Spleen (tissue), 11 donors: ENCODE results near the gene PON3. TPM values are rescaled to one million over a fixed set of nuclear protein-coding genes. Genes with fewer than 3 reads are reported as not detected.

Source experiments
- DNase-seq: peaks from one replicate; pipeline ENCODE4 v3.0.0-alpha.2; 2020
- H3K27ac ChIP-seq, 8 donors: fragments of 200-600 bp; sonication (generic) in 7 of 8; 1 replicate in 4 of 8; 2 replicates in 4 of 8; pipeline versions ENCODE4 v1.5.0 to v1.8.0; 2016 to 2021; ENCODE audit warnings: inconsistent platforms in 4 of 8, mild to moderate bottlenecking in 4 of 8, moderate library complexity in 1 of 8
- H3K27me3 ChIP-seq, 7 donors: fragments of 200-600 bp; sonication (generic) in 6 of 7; replicated peaks in 1 of 7; 1 replicate in 4 of 7; 2 replicates in 3 of 7; pipeline versions ENCODE4 v1.5.0 to v1.8.0; 2016 to 2021; ENCODE audit warnings: inconsistent platforms in 3 of 7, mild to moderate bottlenecking in 1 of 7
- H3K36me3 ChIP-seq, 6 donors: fragments of 200-600 bp; sonication (generic) in 5 of 6; 1 replicate in 4 of 6; 2 replicates in 2 of 6; pipeline versions ENCODE4 v1.5.0 to v1.8.0; 2016 to 2021; ENCODE audit warnings: inconsistent platforms in 2 of 6
- H3K4me1 ChIP-seq, 6 donors: fragments of 200-600 bp; sonication (generic) in 5 of 6; 1 replicate in 3 of 6; 2 replicates in 3 of 6; pipeline versions ENCODE4 v1.5.0 to v1.8.0; 2016 to 2021; ENCODE audit warnings: inconsistent platforms in 3 of 6
- H3K4me3 ChIP-seq, 8 donors: fragments of 200-600 bp; sonication (generic) in 7 of 8; 1 replicate in 4 of 8; 2 replicates in 4 of 8; pipeline versions ENCODE4 v1.5.0 to v1.8.0; 2016 to 2021; ENCODE audit warnings: inconsistent platforms in 4 of 8, mild to moderate bottlenecking in 4 of 8, moderate library complexity in 2 of 8
- H3K9me3 ChIP-seq, 8 donors: fragments of 200-600 bp; sonication (generic) in 7 of 8; 1 replicate in 4 of 8; 2 replicates in 4 of 8; pipeline versions ENCODE4 v1.5.0 to v1.8.0; 2016 to 2021; ENCODE audit warnings: inconsistent platforms in 4 of 8
- POLR2A ChIP-seq, 3 donors: fragments of 450-650 bp; IDR thresholded peaks; one replicate each; pipeline ENCODE4 v1.5.1; 2017; ENCODE audit warnings: antibody characterized with exemption in 3 of 3, mild to moderate bottlenecking in 1 of 3
- POLR2AphosphoS5 ChIP-seq, 3 donors: sonication (generic); formaldehyde crosslinking; IDR thresholded peaks; one replicate each; pipeline ENCODE4 v1.5.1; 2017; ENCODE audit warnings: antibody characterized with exemption in 3 of 3
- WGBS, 5 donors: extraction: QIAGEN DNeasy Blood & Tissue Kit in 3 of 5; methylation state at CpG; one replicate each; pipeline versions ENCODE4 v1.1.5 to v1.1.7; 2013 to 2018; 5-methylcytosine and 5-hydroxymethylcytosine counted together
- intact Hi-C: fragments of 100-400 bp; cut with DNase I; formaldehyde crosslinking; loops from one replicate; pipeline ENCODE4 v1.15.0; 2023; ENCODE audit warnings: low total_unique reads
- polyA plus RNA-seq, 3 donors: library from polyadenylated mRNA; stranded (reverse); fragments of 200-250 nt; gene quantifications; one replicate each; pipeline ENCODE4 v1.2.1, GENCODE V29; 2013
- total RNA-seq, 7 donors: library from RNA; depleted of rRNA in 3 of 7; stranded (reverse); fragments of >200 nt in 3 of 7; fragmentation: NEBNext Ultra II Directional in 4 of 7; extraction: Animal tissue kit (Norgen Biotek cat#: 25700) in 4 of 7; gene quantifications; one replicate each; pipeline versions ENCODE4 v1.1.0 to v1.2.1, GENCODE V29; 2016 to 2021
- TF ChIP-seq, protein P1 (sequence below), 11 experiments: fragments of 200-600 bp in 7 of 11; fragments of 450-650 bp in 4 of 11; sonication (generic) in 4 of 11; IDR thresholded peaks in 8 of 11; conservative IDR thresholded peaks in 3 of 11; 1 replicate in 7 of 11; 2 replicates in 4 of 11; pipeline versions ENCODE4 v1.4.0 to v1.8.0; 2016 to 2021; ENCODE audit warnings: antibody characterized with exemption in 11 of 11, inconsistent platforms in 4 of 11, mild to moderate bottlenecking in 1 of 11
- donor health status: healthy with polysubstance abuse.
- donor health status: DM: no; HTN: no; CAD: no; lungs with moderate emphysema.
- donor health status: DM: no; HTN: no; CAD: no.
- donor health status: Bipolar disorder and iron deficiency.
- donor health status: healthy.
- donor health status: DM: no; HTN: no; CAD: no.
- donor health status: DM: yes; HTN: yes; CAD: no.

Gene PON3
- total and polyA plus RNA-seq, 10 donors: 0.20 to 2.1 (median 0.61) TPM; not detected in 2

- Histone ChIP-seq H3K4me3 (no peak overlapping the region), H3K4me1 (no peaks in the 10 kb centered on the region), H3K27me3 (no peaks in the 10 kb centered on the region), H3K9me3 (no peaks in the 10 kb centered on the region), H3K27ac (no peak overlapping the region), H3K36me3 (no peaks in the 10 kb centered on the region)
- TF ChIP-seq POLR2A (IDR thresholded peaks at IDR 0.05) (no peak), POLR2AphosphoS5 (IDR thresholded peaks at IDR 0.05) (no peak)
- TF ChIP-seq, protein P1, sequence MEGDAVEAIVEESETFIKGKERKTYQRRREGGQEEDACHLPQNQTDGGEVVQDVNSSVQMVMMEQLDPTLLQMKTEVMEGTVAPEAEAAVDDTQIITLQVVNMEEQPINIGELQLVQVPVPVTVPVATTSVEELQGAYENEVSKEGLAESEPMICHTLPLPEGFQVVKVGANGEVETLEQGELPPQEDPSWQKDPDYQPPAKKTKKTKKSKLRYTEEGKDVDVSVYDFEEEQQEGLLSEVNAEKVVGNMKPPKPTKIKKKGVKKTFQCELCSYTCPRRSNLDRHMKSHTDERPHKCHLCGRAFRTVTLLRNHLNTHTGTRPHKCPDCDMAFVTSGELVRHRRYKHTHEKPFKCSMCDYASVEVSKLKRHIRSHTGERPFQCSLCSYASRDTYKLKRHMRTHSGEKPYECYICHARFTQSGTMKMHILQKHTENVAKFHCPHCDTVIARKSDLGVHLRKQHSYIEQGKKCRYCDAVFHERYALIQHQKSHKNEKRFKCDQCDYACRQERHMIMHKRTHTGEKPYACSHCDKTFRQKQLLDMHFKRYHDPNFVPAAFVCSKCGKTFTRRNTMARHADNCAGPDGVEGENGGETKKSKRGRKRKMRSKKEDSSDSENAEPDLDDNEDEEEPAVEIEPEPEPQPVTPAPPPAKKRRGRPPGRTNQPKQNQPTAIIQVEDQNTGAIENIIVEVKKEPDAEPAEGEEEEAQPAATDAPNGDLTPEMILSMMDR (IDR thresholded peaks at IDR 0.05 in 8 of 11, conservative IDR thresholded peaks at IDR 0.05 in 3 of 11): no peak
- DNase-seq: no peak
- 82 to 88% (median 85%) methylated on average over 4 of the region's 4 CpGs for WGBS, 5 donors
- intact Hi-C loops: no loop called here
Observed at GRCh38 chr7:95342642-95343307, 53.4 kb downstream of the PON3 start.

- intact Hi-C loops: no loop called here
- Histone ChIP-seq H3K4me1 (no peaks in the 10 kb centered on the region), H3K27me3 (no peaks in the 10 kb centered on the region), H3K36me3 (no peaks in the 10 kb centered on the region), H3K9me3 (no peaks in the 10 kb centered on the region), H3K4me3 (no peak overlapping the region), H3K27ac (no peak overlapping the region)
- no peak for TF ChIP-seq POLR2AphosphoS5 (IDR thresholded peaks at IDR 0.05)
- TF ChIP-seq, protein P1 (IDR thresholded peaks at IDR 0.05 in 8 of 11, conservative IDR thresholded peaks at IDR 0.05 in 3 of 11): no peak
- no peak for TF ChIP-seq POLR2A (IDR thresholded peaks at IDR 0.05)
- no peak for DNase-seq
- 80 to 90% (median 85%) methylated on average over 3 of the region's 3 CpGs for WGBS, 5 donors
Observed at GRCh38 chr7:95342029-95342428, 54.1 kb downstream of the PON3 start.

- intact Hi-C loops: no loop called here
- WGBS, 5 donors: 81 to 94% (median 89%) methylated on average over 2 of the region's 2 CpGs
Observed at GRCh38 chr7:95340491-95340890, 55.7 kb downstream of the PON3 start.

GRCh38 chr7:95338832-95339231, 57.3 kb downstream of the PON3 start:
- DNase-seq: no peak
- H3K36me3 ChIP-seq: no peaks in the 10 kb centered on the region
- no peak overlapping the region for H3K27ac ChIP-seq
- H3K4me1 ChIP-seq: no peaks in the 10 kb centered on the region
- no peak overlapping the region for H3K4me3 ChIP-seq
- WGBS, 5 donors: 81 to 91% (median 86%) methylated on average over 3 of the region's 3 CpGs
- intact Hi-C loops: no loop called here
- TF ChIP-seq POLR2A (IDR thresholded peaks at IDR 0.05): no peak
- TF ChIP-seq, protein P1 (IDR thresholded peaks at IDR 0.05 in 8 of 11, conservative IDR thresholded peaks at IDR 0.05 in 3 of 11): no peak
- TF ChIP-seq POLR2AphosphoS5 (IDR thresholded peaks at IDR 0.05): no peak
- no peaks in the 10 kb centered on the region for H3K9me3 ChIP-seq
- no peaks in the 10 kb centered on the region for H3K27me3 ChIP-seq

More at GRCh38 chr7:95340491-95340890, 55.7 kb downstream of the PON3 start:
- Histone ChIP-seq H3K9me3 (no peaks in the 10 kb centered on the region), H3K27me3 (no peaks in the 10 kb centered on the region), H3K36me3 (no peaks in the 10 kb centered on the region), H3K4me3 (no peak overlapping the region), H3K27ac (no peak overlapping the region), H3K4me1 (no peaks in the 10 kb centered on the region)
- no peak for TF ChIP-seq POLR2AphosphoS5 (IDR thresholded peaks at IDR 0.05)
- TF ChIP-seq, protein P1 (IDR thresholded peaks at IDR 0.05 in 8 of 11, conservative IDR thresholded peaks at IDR 0.05 in 3 of 11): no peak
- TF ChIP-seq POLR2A (IDR thresholded peaks at IDR 0.05): no peak
- no peak for DNase-seq
